NB4 (cell line): ENCODE data around the gene OR2AK2.

Experiments used
- DNase-seq: peaks from one replicate; pipeline ENCODE4 v3.0.0; 2010; ENCODE audit warnings: low read depth
- H3K4me3 ChIP-seq: one replicate; pipeline ENCODE4 v1.5.1; 2011; ENCODE audit warnings: mild to moderate bottlenecking, low read depth, low read length, moderate library complexity
- MYC ChIP-seq: IDR thresholded peaks from 2 replicates; pipeline ENCODE4 v1.6.1; 2011; ENCODE audit warnings: low read depth, low read length
- POLR2A ChIP-seq: IDR thresholded peaks from 2 replicates; pipeline ENCODE4 v1.6.1; 2011; ENCODE audit warnings: mild to moderate bottlenecking; ENCODE audit not compliant: insufficient read length; ENCODE audit errors: extremely low read depth
- TF ChIP-seq, protein P1 (sequence below): IDR thresholded peaks from 2 replicates; pipeline ENCODE4 v1.6.1; 2011; ENCODE audit warnings: low read depth, low read length
- TF ChIP-seq, protein P2 (sequence below): IDR thresholded peaks from one replicate; pipeline ENCODE4 v1.5.1; 2012; ENCODE audit warnings: low read depth, low read length

The OR2AK2 gene

DNA sequence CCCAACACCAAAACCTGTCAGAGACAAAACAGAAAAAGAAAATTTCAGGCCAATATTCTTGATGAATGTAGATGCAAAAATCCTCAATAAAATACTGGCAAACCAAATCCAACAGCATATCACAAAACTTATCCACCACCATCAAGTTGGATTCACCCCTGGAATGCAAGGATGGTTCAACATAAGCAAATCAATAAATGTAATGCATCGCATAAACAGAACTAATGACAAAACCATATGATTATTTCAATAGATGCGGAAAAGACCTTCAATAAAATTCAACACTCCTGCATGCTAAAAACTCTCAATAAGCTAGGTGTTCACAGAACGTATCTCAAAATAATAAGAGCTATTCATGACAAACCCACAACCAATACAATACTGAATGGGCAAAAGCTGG lies 44.6 kb downstream of the OR2AK2 start:
- no peak for DNase-seq
- no peak overlapping the region for H3K4me3 ChIP-seq
- TF ChIP-seq, protein P1, sequence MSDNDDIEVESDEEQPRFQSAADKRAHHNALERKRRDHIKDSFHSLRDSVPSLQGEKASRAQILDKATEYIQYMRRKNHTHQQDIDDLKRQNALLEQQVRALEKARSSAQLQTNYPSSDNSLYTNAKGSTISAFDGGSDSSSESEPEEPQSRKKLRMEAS, result no peak
- TF ChIP-seq POLR2A (no peak), MYC (no peak)
- TF ChIP-seq, protein P2, sequence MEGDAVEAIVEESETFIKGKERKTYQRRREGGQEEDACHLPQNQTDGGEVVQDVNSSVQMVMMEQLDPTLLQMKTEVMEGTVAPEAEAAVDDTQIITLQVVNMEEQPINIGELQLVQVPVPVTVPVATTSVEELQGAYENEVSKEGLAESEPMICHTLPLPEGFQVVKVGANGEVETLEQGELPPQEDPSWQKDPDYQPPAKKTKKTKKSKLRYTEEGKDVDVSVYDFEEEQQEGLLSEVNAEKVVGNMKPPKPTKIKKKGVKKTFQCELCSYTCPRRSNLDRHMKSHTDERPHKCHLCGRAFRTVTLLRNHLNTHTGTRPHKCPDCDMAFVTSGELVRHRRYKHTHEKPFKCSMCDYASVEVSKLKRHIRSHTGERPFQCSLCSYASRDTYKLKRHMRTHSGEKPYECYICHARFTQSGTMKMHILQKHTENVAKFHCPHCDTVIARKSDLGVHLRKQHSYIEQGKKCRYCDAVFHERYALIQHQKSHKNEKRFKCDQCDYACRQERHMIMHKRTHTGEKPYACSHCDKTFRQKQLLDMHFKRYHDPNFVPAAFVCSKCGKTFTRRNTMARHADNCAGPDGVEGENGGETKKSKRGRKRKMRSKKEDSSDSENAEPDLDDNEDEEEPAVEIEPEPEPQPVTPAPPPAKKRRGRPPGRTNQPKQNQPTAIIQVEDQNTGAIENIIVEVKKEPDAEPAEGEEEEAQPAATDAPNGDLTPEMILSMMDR, result no peak

DNA sequence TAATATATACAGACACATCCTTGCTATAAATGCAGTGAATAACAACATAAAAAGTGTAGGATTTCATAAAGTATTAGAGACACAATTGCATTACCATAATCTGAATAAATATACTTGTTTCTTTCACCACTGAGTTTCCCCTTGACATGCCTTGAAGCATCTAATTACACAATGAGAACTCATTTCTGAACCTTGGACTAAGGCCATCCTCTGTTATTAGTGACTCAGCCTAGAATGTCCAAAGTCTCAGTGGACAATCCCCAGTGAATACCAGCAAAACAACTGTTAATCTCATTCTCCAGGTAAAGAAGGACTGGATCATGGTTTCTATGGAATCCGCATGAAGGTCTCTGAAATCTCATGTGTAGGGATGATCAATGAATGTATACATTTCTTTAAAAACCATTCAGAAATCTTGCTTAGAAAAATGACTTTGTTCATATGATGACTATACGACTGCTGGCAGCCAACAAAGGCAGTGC lies 48.2 kb downstream of the OR2AK2 start, which contains the start of gene OR2L5:
OR2L5 (plus strand) TSS at position 432 of the 482 bp plus-strand sequence. CDS start 8,288 bp downstream, outside the sequence.
- H3K4me3 ChIP-seq, result no peak within 1 kb of the TSS
- TF ChIP-seq, protein P1, result no peak
- DNase-seq, result no peak

DNA sequence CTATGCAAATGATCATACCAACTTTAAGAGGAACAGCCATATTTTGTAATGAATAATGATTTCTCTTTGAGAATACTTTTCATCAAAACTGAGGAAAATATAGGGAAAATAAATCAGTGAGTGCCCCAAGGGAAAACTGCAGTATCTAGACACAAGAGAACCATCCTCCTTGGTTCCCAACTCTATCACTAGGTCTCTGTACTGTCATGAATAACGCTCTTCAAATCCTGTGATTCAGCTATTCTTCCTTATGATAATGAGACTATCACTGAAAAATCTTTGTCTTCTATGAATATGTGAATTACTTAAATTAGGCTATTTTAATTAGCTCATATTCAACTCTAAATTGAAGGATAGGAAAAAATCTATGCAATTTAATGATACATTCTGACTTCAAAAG lies 50.8 kb downstream of the OR2AK2 start:
- H3K4me3 ChIP-seq, result no peak overlapping the region
- TF ChIP-seq, protein P2, result no peak
- TF ChIP-seq MYC, result no peak
- TF ChIP-seq, protein P1, result no peak
- TF ChIP-seq POLR2A, result no peak
- no peak for DNase-seq
